Thoracic aorta (tissue), 2 donors: ENCODE results near the gene CSNK2B. TPM values are rescaled to one million over a fixed set of nuclear protein-coding genes. Genes with fewer than 3 reads are reported as not detected.

Experiments
- ATAC-seq: fragments of 150-250 bp; one replicate; pipeline ENCODE4 v1.8.0; 2017; ENCODE audit warnings: low read depth; ENCODE audit not compliant: insufficient number of reproducible peaks, low FRiP score
- DNase-seq: peaks from one replicate; pipeline ENCODE4 v3.0.0-alpha.2; 2020; ENCODE audit warnings: low spot score
- H3K27ac ChIP-seq, 2 donors: fragments of 200-600 bp; sonication (generic); 1 replicate in 1 of 2; 2 replicates in 1 of 2; pipeline ENCODE4 v1.5.1; 2016; ENCODE audit warnings: mild to moderate bottlenecking in 2 of 2, moderate library complexity in 2 of 2
- H3K27me3 ChIP-seq: fragments of 200-600 bp; sonication (generic); replicated peaks from 2 replicates; pipeline ENCODE4 v1.6.0; 2016; ENCODE audit warnings: mild to moderate bottlenecking; ENCODE audit not compliant: insufficient read depth
- H3K36me3 ChIP-seq: fragments of 200-600 bp; sonication (generic); one replicate; pipeline ENCODE4 v1.5.1; 2016
- H3K4me1 ChIP-seq, 2 donors: fragments of 200-600 bp; sonication (generic); 1 replicate in 1 of 2; 2 replicates in 1 of 2; pipeline versions ENCODE4 v1.5.1 to v1.6.0; 2016; ENCODE audit warnings: low read depth in 2 of 2, mild to moderate bottlenecking in 1 of 2; ENCODE audit not compliant: control insufficient read depth in 1 of 2
- H3K4me3 ChIP-seq: fragments of 200-600 bp; sonication (generic); 2 replicates; pipeline ENCODE4 v1.5.1; 2016; ENCODE audit warnings: mild to moderate bottlenecking
- H3K9me3 ChIP-seq: fragments of 200-600 bp; sonication (generic); 2 replicates; pipeline ENCODE4 v1.5.1; 2016
- total RNA-seq, 2 donors: library from RNA; depleted of rRNA; stranded (reverse); fragments of >200 nt; gene quantifications; one replicate each; pipeline versions ENCODE4 v1.1.0 to v1.2.3, GENCODE V29; 2016
- TF ChIP-seq, protein P1 (sequence below): fragments of 200-600 bp; sonication (generic); IDR thresholded peaks from one replicate; pipeline ENCODE4 v1.5.1; 2019; ENCODE audit warnings: antibody characterized with exemption

The CSNK2B gene
- total RNA-seq, 2 donors from 2014 or later = 175 to 202 TPM

DNA sequence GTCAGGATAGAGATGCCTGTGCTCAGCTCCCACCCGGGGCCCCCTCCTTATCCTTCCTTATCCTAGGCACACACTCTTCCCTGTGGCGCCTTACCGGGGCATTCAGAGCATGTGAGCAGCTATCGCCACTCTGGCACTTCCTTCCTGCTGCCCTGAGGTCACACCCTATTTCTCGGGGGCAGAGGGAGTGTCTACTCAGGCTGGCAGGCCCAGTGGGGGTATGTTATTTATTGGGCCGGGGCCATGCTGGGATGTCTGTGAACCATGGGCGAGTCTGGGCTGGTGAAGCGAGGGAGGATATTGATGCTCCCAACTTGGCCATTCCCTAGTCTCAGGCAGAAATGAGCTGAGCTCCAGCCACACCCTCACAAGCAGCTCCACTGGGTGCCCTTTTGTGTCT is 45.4 kb downstream of the CSNK2B start:
- Histone ChIP-seq H3K4me3 (no peak overlapping the region), H3K4me1 (no peaks in the 10 kb centered on the region), H3K36me3 (no peaks in the 10 kb centered on the region), H3K27me3 (no peaks in the 10 kb centered on the region), H3K27ac (no peak overlapping the region), H3K9me3 (no peaks in the 10 kb centered on the region)
- no peak for ATAC-seq
- DNase-seq = no peak
- TF ChIP-seq, protein P1, sequence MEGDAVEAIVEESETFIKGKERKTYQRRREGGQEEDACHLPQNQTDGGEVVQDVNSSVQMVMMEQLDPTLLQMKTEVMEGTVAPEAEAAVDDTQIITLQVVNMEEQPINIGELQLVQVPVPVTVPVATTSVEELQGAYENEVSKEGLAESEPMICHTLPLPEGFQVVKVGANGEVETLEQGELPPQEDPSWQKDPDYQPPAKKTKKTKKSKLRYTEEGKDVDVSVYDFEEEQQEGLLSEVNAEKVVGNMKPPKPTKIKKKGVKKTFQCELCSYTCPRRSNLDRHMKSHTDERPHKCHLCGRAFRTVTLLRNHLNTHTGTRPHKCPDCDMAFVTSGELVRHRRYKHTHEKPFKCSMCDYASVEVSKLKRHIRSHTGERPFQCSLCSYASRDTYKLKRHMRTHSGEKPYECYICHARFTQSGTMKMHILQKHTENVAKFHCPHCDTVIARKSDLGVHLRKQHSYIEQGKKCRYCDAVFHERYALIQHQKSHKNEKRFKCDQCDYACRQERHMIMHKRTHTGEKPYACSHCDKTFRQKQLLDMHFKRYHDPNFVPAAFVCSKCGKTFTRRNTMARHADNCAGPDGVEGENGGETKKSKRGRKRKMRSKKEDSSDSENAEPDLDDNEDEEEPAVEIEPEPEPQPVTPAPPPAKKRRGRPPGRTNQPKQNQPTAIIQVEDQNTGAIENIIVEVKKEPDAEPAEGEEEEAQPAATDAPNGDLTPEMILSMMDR = no peak

DNA sequence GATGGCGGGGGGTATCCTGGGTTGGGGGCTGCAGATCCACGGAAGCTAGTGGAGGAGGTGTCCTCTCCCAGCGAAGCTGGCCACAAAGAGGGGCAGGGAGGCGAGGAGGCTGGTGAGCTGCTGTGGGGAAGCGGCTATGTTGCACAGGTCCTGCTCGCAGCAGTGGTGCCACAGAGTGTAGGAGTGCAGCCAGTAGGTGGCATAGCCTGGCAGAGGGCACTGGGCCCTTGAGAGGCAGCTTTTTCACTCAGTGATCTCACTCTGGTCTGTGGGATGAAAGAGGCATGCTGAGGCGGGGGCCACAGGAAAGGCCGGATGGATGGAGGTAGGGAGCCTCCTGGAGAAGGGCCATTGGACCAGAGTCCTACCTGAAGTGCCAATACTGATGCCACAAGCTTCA is 46.4 kb downstream of the CSNK2B start:
- no peaks in the 10 kb centered on the region for H3K36me3 ChIP-seq
- no peaks in the 10 kb centered on the region for H3K27me3 ChIP-seq
- H3K4me1 ChIP-seq = no peaks in the 10 kb centered on the region
- no peak overlapping the region for H3K4me3 ChIP-seq
- DNase-seq = no peak
- H3K27ac ChIP-seq = no peak overlapping the region
- H3K9me3 ChIP-seq = no peaks in the 10 kb centered on the region
- no peak for ATAC-seq
- TF ChIP-seq, protein P1 = no peak

DNA sequence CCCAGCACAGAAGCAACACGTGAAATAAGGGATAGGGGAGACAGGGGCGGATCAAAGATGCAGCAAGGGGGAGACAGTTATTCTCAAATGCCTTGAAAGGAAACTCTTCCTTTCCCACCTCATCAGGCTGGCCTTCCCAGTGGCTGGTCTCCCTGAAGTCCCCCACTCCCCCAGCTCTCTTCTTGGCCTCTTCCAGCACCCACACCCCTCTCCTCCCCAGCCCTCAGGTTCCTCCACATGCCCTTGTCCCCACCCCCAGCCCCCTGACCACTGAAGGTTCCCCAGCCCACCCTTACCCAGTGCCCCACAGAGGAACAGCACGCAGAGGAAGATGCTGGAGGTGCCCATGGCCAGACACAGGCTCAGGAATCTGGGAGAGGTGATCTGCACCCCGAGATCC is 47.6 kb downstream of the CSNK2B start:
- Histone ChIP-seq H3K4me1 (no peaks in the 10 kb centered on the region), H3K4me3 (no peak overlapping the region), H3K9me3 (no peaks in the 10 kb centered on the region), H3K27ac (no peak overlapping the region), H3K36me3 (no peaks in the 10 kb centered on the region), H3K27me3 (no peaks in the 10 kb centered on the region)
- ATAC-seq = no peak
- DNase-seq = no peak
- TF ChIP-seq, protein P1 = no peak

DNA sequence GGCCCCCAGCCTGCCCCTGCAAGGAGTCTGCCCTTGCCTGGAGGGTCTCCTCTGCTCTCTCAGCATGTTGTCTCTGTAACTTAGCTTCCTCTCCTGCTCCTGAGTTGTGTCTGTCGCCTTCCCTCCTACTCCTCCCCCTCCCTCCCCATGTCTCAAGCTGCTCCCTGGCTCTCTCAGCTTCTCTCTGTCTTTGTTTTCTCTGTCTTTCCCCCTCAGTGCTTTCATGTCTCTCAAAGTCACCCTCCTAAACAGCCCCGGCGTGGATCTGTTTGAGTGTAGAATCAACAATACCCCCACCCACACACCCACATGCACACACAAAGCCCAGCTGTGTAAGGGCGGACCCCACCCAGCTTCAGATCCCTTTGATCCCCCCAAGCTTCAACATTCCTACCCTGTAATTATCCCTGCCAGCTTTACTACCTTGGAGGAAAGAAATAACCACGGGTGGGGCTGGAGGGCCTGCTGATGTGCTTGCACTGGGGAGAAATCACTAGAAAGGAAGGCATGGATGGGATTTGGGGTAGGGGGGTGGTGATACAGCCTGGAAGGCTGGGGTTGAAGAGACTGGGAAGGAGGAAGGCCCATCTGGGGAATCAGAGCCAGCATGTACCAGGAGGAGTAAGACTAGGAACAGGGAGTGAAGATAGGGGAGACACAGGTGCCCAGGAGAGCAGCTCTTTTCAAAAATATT is 48.3 kb downstream of the CSNK2B start:
- Histone ChIP-seq H3K27me3 (no peaks in the 10 kb centered on the region), H3K4me3 (no peak overlapping the region), H3K27ac (no peak overlapping the region), H3K4me1 (no peaks in the 10 kb centered on the region), H3K9me3 (no peaks in the 10 kb centered on the region), H3K36me3 (no peaks in the 10 kb centered on the region)
- TF ChIP-seq, protein P1 = no peak
- DNase-seq (no peak), ATAC-seq (no peak)

DNA sequence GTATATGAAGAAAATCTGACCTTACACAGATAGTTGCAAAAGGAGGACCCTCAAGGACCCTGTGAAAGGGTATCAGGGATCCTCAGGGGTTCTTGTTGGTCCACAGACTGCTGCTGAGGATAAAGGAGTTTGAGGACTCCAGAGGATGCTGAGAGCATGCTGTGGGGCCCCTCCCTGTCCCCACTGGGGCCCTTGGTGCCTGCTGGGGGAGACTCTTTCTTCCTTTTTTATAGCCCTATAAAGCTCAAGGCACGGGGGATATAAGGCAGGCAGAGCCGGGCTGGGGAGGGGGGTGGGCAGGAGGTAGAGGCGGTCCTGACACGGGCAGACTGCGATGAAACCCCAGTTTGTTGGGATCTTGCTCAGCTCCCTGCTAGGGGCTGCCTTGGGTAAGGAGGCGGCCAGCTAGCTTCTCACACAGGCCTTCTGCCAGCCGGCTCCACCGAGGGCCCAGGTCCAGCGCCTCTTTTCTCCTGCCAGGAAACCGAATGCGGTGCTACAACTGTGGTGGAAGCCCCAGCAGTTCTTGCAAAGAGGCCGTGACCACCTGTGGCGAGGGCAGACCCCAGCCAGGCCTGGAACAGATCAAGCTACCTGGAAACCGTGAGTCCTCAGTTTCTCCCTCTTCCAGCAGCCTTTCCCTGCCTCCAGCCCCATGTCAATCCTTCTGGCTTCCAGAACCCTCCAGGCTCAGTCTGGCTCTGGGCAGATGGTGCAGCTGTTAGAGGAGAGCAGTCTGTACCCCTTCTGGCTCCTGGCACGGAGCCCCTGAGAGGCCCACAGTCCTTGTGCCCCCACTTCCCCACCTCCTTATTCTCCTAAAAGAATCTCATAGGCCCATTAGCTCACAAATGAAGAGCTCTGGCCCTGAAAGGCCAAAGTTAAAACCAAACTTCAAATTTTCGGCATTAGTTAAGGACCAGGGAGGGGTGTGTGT is 49.4 kb downstream of the CSNK2B start, which contains the start of gene LY6G6D:
TSS of gene LY6G6D (plus strand) at position 327 of the 937 bp plus-strand sequence. CDS start at position 335, 8 bp downstream.
- no peaks in the 10 kb centered on the region for H3K9me3 ChIP-seq
- no peak within 1 kb of the TSS for H3K4me3 ChIP-seq
- ATAC-seq (no peak), DNase-seq (no peak)
- no peak within 1 kb of the TSS for H3K27ac ChIP-seq
- H3K4me1 ChIP-seq = no peaks in the 10 kb centered on the region
- H3K27me3 ChIP-seq = no peaks in the 10 kb centered on the region
- TF ChIP-seq, protein P1 = no peak
- no peaks in the 10 kb centered on the region for H3K36me3 ChIP-seq
